Naive B cell (primary cell): Measurements from ENCODE around the gene HOXD13. TPM values are rescaled to one million over a fixed set of nuclear protein-coding genes. Genes with fewer than 3 reads are reported as not detected.

ENCODE experiments used
- ATAC-seq, 2 donors: fragments of 150-1000 bp; cut with Tn5 transposase; 2 replicates each; pipeline ENCODE4 v1.10.0; 2021; ENCODE audit warnings: low read depth in 2 of 2, mild to moderate bottlenecking in 2 of 2, moderate library complexity in 2 of 2
- DNase-seq: peaks from one replicate; pipeline ENCODE4 v3.0.0; 2022
- H3K27ac Mint-ChIP-seq, 6 donors: one replicate each; pipeline ENCODE4 v1.8.0; 2020 to 2022; ENCODE audit warnings: mild to moderate bottlenecking in 6 of 6, mixed read lengths in 6 of 6, moderate library complexity in 5 of 6, inconsistent platforms in 2 of 6
- H3K27me3 Mint-ChIP-seq, 3 donors: one replicate each; pipeline ENCODE4 v1.8.0; 2021 to 2022; ENCODE audit warnings: mixed read lengths in 3 of 3, mild to moderate bottlenecking in 1 of 3
- H3K36me3 Mint-ChIP-seq, 2 donors: one replicate each; pipeline ENCODE4 v1.8.0; 2020 to 2022; ENCODE audit warnings: mixed read lengths in 2 of 2, inconsistent platforms in 1 of 2, mild to moderate bottlenecking in 1 of 2
- H3K4me1 Mint-ChIP-seq, 3 donors: one replicate each; pipeline ENCODE4 v1.8.0; 2020 to 2022; ENCODE audit warnings: mixed read lengths in 3 of 3, inconsistent platforms in 1 of 3, mild to moderate bottlenecking in 1 of 3, moderate library complexity in 1 of 3
- H3K4me3 Mint-ChIP-seq, 8 donors: one replicate each; pipeline ENCODE4 v1.8.0; 2020 to 2022; ENCODE audit warnings: mild to moderate bottlenecking in 8 of 8, mixed read lengths in 8 of 8, moderate library complexity in 8 of 8, inconsistent platforms in 2 of 8
- H3K9me3 Mint-ChIP-seq, 7 donors: one replicate each; pipeline ENCODE4 v1.8.0; 2020 to 2022; ENCODE audit warnings: mixed read lengths in 7 of 7, mild to moderate bottlenecking in 5 of 7, inconsistent platforms in 2 of 7, moderate library complexity in 1 of 7
- polyA plus RNA-seq, 6 donors: library from polyadenylated mRNA; unstranded; fragments of 300-500 nt; fragmentation: Illumina TruSeq; gene quantifications; one replicate each; pipeline ENCODE4 v1.2.3, GENCODE V29; 2021; ENCODE audit warnings: low read depth in 6 of 6

HOXD13 gene
- polyA plus RNA-seq, 6 donors from 2014 or later: not detected

GRCh38 chr2:176124110-176124946 is 31.8 kb downstream of the HOXD13 start:
- no peaks in the 10 kb centered on the region for H3K36me3 Mint-ChIP-seq
- peak overlapping the region in 3 of 6 donors; percentile 61 to 94 (median 63) for H3K27ac Mint-ChIP-seq
- H3K9me3 Mint-ChIP-seq: peaks cover 0 to 14% (median 5%) of the 10 kb centered on the region in 7 donors
- peaks cover 17 to 22% (median 22%) of the 10 kb centered on the region in 3 donors for H3K4me1 Mint-ChIP-seq
- H3K4me3 Mint-ChIP-seq: peak overlapping the region in 7 of 8 donors; percentile 59 to 80 (median 70)
- peaks cover 70 to 77% (median 73%) of the 10 kb centered on the region in 3 donors for H3K27me3 Mint-ChIP-seq
- ATAC-seq: no peak
- DNase-seq: no peak

GRCh38 chr2:176124947-176125771 is 32.6 kb downstream of the HOXD13 start:
- Mint-ChIP-seq H3K36me3 (no peaks in the 10 kb centered on the region), H3K9me3 (peaks cover 0 to 13% (median 0%) of the 10 kb centered on the region in 7 donors), H3K4me1 (peaks cover 17 to 22% (median 22%) of the 10 kb centered on the region in 3 donors), H3K4me3 (peak overlapping the region in 4 of 8 donors; percentile 1 to 77 (median 50)), H3K27ac (peak overlapping the region in 2 of 6 donors; percentile 40 to 76), H3K27me3 (peaks cover 62 to 69% (median 65%) of the 10 kb centered on the region in 3 donors)
- ATAC-seq (no peak), DNase-seq (no peak)

- Mint-ChIP-seq H3K27me3 (peaks cover 59 to 65% (median 62%) of the 10 kb centered on the region in 3 donors), H3K27ac (peak overlapping the region in 3 of 6 donors; percentile 2 to 56 (median 40)), H3K36me3 (no peaks in the 10 kb centered on the region), H3K4me3 (peak overlapping the region in 1 of 8 donors; percentile 77), H3K4me1 (peaks cover 19 to 24% (median 23%) of the 10 kb centered on the region in 3 donors), H3K9me3 (peaks cover 0 to 13% (median under 1%) of the 10 kb centered on the region in 7 donors)
- ATAC-seq (no peak), DNase-seq (no peak)
These were observed 33.2 kb downstream of the HOXD13 start for GRCh38 chr2:176125772-176126054.

- H3K27me3 Mint-ChIP-seq: peaks cover 68% of the 10 kb centered on the region in 3 donors
- H3K4me1 Mint-ChIP-seq: peaks cover 27 to 32% (median 30%) of the 10 kb centered on the region in 3 donors
- peaks cover 0 to 15% (median 5%) of the 10 kb centered on the region in 7 donors for H3K9me3 Mint-ChIP-seq
- DNase-seq (peak; percentile 53), ATAC-seq (peak in 1 of 2 donors; percentile 26)
- peak overlapping the region in 4 of 8 donors; percentile 10 to 66 (median 34) for H3K4me3 Mint-ChIP-seq
- peaks cover 0 to under 1% of the 10 kb centered on the region in 2 donors for H3K36me3 Mint-ChIP-seq
- H3K27ac Mint-ChIP-seq: peak overlapping the region in 4 of 6 donors; percentile 39 to 97 (median 70)
These were observed 34.6 kb downstream of the HOXD13 start for GRCh38 chr2:176126929-176127773.

DNA sequence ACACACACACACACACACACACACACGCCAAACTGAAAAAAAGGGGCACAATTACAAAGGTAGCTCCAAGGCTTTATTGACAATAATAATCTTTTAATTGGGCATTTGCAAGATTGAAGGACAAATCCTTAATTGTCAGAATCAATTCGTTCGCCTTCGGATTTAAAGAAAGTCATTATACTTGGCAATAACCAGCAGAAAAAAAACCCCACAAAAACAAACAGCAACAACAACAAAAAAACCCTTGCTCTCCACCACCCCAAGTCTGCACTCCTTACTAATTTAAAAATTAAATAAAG is 35.2 kb downstream of the HOXD13 start:
- Mint-ChIP-seq H3K4me1 (peaks cover 33 to 35% (median 34%) of the 10 kb centered on the region in 3 donors), H3K36me3 (peaks cover 0 to 4% of the 10 kb centered on the region in 2 donors), H3K4me3 (peak overlapping the region in 4 of 8 donors; percentile 51 to 84 (median 73)), H3K9me3 (peaks cover 0 to 18% (median 5%) of the 10 kb centered on the region in 7 donors), H3K27me3 (peaks cover 73 to 74% (median 74%) of the 10 kb centered on the region in 3 donors), H3K27ac (peak overlapping the region in 3 of 6 donors; percentile 17 to 97 (median 39))
- DNase-seq: no peak
- no peak for ATAC-seq

GRCh38 chr2:176128172-176128981 is 35.9 kb downstream of the HOXD13 start:
- Mint-ChIP-seq H3K36me3 (peaks cover 0 to 4% of the 10 kb centered on the region in 2 donors), H3K27ac (peak overlapping the region in 4 of 6 donors; percentile 69 to 97 (median 93)), H3K9me3 (peaks cover 0 to 18% (median 7%) of the 10 kb centered on the region in 7 donors), H3K27me3 (peaks cover 76 to 79% (median 78%) of the 10 kb centered on the region in 3 donors), H3K4me1 (peaks cover 34 to 37% (median 36%) of the 10 kb centered on the region in 3 donors), H3K4me3 (peak overlapping the region in 6 of 8 donors; percentile 48 to 84 (median 64))
- DNase-seq: no peak
- ATAC-seq: no peak

GRCh38 chr2:176128982-176129796 is 36.7 kb downstream of the HOXD13 start, which contains the start of gene HOXD8:
Gene HOXD8 (plus strand): TSS chr2:176129705. CDS start chr2:176130367, 662 bp downstream.
- peaks cover 0 to 18% (median 7%) of the 10 kb centered on the region in 7 donors for H3K9me3 Mint-ChIP-seq
- H3K4me1 Mint-ChIP-seq: peaks cover 29 to 37% (median 29%) of the 10 kb centered on the region in 3 donors
- peak within 1 kb of the TSS in 4 of 6 donors; percentile 75 to 97 (median 88) for H3K27ac Mint-ChIP-seq
- peaks cover 76 to 78% (median 78%) of the 10 kb centered on the region in 3 donors for H3K27me3 Mint-ChIP-seq
- no peak for DNase-seq
- peak within 1 kb of the TSS; percentile 56 to 85 (median 78) for H3K4me3 Mint-ChIP-seq
- ATAC-seq: no peak
- H3K36me3 Mint-ChIP-seq: peaks cover 0 to 4% of the 10 kb centered on the region in 2 donors

GRCh38 chr2:176129813-176130146 is 37.3 kb downstream of the HOXD13 start:
- peak overlapping the region in 1 of 6 donors; percentile 37 for H3K27ac Mint-ChIP-seq
- peaks cover 0 to 4% of the 10 kb centered on the region in 2 donors for H3K36me3 Mint-ChIP-seq
- peaks cover 29 to 37% (median 29%) of the 10 kb centered on the region in 3 donors for H3K4me1 Mint-ChIP-seq
- DNase-seq (no peak), ATAC-seq (peak in 1 of 2 donors; percentile 14)
- H3K27me3 Mint-ChIP-seq: peaks cover 74 to 78% (median 76%) of the 10 kb centered on the region in 3 donors
- H3K9me3 Mint-ChIP-seq: peaks cover 0 to 18% (median 7%) of the 10 kb centered on the region in 7 donors
- H3K4me3 Mint-ChIP-seq: peak overlapping the region in 6 of 8 donors; percentile 19 to 78 (median 62)

- peaks cover 74 to 82% (median 76%) of the 10 kb centered on the region in 3 donors for H3K27me3 Mint-ChIP-seq
- peaks cover 0 to 18% (median 7%) of the 10 kb centered on the region in 7 donors for H3K9me3 Mint-ChIP-seq
- H3K27ac Mint-ChIP-seq: peak overlapping the region in 5 of 6 donors; percentile 30 to 87 (median 75)
- ATAC-seq (peak; percentile 18 to 23), DNase-seq (no peak)
- H3K36me3 Mint-ChIP-seq: peaks cover 3 to 4% of the 10 kb centered on the region in 2 donors
- H3K4me1 Mint-ChIP-seq: peaks cover 29 to 37% (median 31%) of the 10 kb centered on the region in 3 donors
- H3K4me3 Mint-ChIP-seq: peak overlapping the region; percentile 69 to 85 (median 82)
These were observed 37.8 kb downstream of the HOXD13 start for GRCh38 chr2:176130147-176130956.
